Heart left ventricle (tissue), 13 donors: ENCODE measurements around the gene FOXP1.

ENCODE experiments used
- POLR2A ChIP-seq, 2 donors: fragments of 450-650 bp; IDR thresholded peaks; one replicate each; pipeline ENCODE4 v1.6.1; 2017; ENCODE audit warnings: antibody characterized with exemption in 2 of 2, mild to moderate bottlenecking in 2 of 2, moderate library complexity in 2 of 2
- TF ChIP-seq, protein P1 (sequence below), 12 donors: fragments of 200-600 bp; sonication (generic) in 4 of 12; IDR thresholded peaks; one replicate each; pipeline versions ENCODE4 v1.5.0 to v1.8.0; 2018 to 2022; ENCODE audit warnings: antibody characterized with exemption in 12 of 12, mild to moderate bottlenecking in 5 of 12
- donor health status: ischemic (EF 13 %, LVEDD 7.1; RV severe dilation, severe dysfunction).
- donor health status: DM: no; HTN: yes; CAD: no.
- donor health status: DM: no; HTN: no; CAD: no.
- donor health status: ischemic (EF 25% LVEDD 6.9; RV normal size, moderate dysfunction).
- donor health status: ischemic (EF 25% LVEDD 5.7; RV mildly dilated, moderate dysfunction).
- donor health status: ischemic (EF 35%, LVEDD 5.7; RV mildly dilated, moderate dysfunction).
- donor health status: nonischemic (EF 11% LVEDD 7.7; RV severe dilation, severe dysfunction).
- donor health status: DM: yes; HTN: yes; CAD: no.
- donor health status: PGD.
- donor health status: ischemic (EF 29% LVEDD 5.4; RV normal size, mild dysfunction).
- donor health status: nonischemic (EF 23%, LVEDD 6.1; RV moderate dilation, normal function).

DNA sequence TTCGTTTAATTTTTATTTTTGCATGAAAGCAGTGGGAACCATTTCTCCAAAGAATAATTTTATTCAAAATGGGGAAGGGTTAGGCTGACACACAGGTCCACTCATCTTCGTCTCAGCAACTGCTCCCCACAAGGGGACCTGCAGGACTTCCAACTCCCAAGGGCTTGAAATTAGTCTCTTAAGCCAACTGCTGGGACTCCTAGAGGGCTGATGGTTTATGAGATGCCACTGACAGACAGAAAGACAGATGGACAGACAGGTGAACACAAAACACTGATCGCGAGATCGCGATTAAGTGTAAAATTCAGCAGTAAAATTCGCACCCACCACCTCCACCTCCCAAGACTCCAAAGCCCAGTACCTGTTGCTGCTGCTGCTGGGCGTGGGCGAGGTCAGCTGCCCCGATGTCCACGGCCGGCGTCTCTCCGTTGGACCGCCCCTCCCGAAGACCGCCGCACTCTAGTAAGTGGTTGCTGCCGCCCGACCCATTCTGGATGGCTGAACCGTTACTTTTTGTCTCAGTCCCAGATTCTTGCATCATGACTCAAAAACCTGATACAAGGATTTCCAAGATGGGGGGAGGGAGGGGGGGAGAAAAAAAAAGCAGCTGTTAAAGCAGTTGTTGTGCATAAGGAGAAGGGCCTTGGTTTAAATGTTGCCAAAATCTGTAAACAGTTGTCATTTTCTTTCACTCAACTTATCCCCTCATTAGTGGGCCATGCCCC, 385.5 kb downstream of the FOXP1 start:
- TF ChIP-seq, protein P1, sequence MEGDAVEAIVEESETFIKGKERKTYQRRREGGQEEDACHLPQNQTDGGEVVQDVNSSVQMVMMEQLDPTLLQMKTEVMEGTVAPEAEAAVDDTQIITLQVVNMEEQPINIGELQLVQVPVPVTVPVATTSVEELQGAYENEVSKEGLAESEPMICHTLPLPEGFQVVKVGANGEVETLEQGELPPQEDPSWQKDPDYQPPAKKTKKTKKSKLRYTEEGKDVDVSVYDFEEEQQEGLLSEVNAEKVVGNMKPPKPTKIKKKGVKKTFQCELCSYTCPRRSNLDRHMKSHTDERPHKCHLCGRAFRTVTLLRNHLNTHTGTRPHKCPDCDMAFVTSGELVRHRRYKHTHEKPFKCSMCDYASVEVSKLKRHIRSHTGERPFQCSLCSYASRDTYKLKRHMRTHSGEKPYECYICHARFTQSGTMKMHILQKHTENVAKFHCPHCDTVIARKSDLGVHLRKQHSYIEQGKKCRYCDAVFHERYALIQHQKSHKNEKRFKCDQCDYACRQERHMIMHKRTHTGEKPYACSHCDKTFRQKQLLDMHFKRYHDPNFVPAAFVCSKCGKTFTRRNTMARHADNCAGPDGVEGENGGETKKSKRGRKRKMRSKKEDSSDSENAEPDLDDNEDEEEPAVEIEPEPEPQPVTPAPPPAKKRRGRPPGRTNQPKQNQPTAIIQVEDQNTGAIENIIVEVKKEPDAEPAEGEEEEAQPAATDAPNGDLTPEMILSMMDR (IDR thresholded peaks at IDR 0.05), result no peak
- TF ChIP-seq POLR2A (IDR thresholded peaks at IDR 0.05), result no peak
